Endothelial cell of umbilical vein (primary cell): ENCODE data around the gene CNTNAP2. TPM values are rescaled to one million over a fixed set of nuclear protein-coding genes. Genes with fewer than 3 reads are reported as not detected.

Experiments used
- BruUV-seq: library from RNA; stranded (reverse); fragments of 400-500 nt; replicated peaks from 2 replicates; lab custom pipeline; 2021; lab: Mats Ljungman, UMichigan
- CTCF ChIA-PET: fragments of 300-600, 350-600 bp; sonication (Branson Sonifier 250); formaldehyde crosslinking; loops from one replicate; lab custom pipeline; 2021; ENCODE audit warnings: antibody characterized with exemption, inconsistent platforms; lab: Charles Lee
- POLR2A ChIA-PET: fragments of 300-600, 350-600 bp; sonication (Branson Sonifier 250); formaldehyde crosslinking; loops from one replicate; lab custom pipeline; 2021; ENCODE audit warnings: antibody characterized with exemption, inconsistent platforms; lab: Charles Lee
- DNase-seq: peaks from one replicate; pipeline ENCODE4 v3.0.0-alpha.2; 2011; ENCODE audit warnings: low read depth, low spot score
- FAIRE-seq: peaks from 2 replicates; lab custom pipeline; 2011; peaks lifted over from hg19 to GRCh38; lab: Jason Lieb, UNC
- H2AFZ ChIP-seq: 2 replicates; pipeline ENCODE4 v1.6.0; 2012; ENCODE audit warnings: low read depth, low read length, control low read depth, inconsistent platforms
- H3K27ac ChIP-seq: 2 replicates; pipeline ENCODE4 v1.5.1; 2011; ENCODE audit warnings: low read depth, mild to moderate bottlenecking, control low read depth, low read length, moderate library complexity; ENCODE audit not compliant: insufficient read depth
- H3K27me3 ChIP-seq, 2 experiments: 2 replicates each; pipeline versions ENCODE4 v1.6.0 to v1.6.1; 2011; ENCODE audit warnings: low read length in 2 of 2, mixed read lengths in 1 of 2; ENCODE audit not compliant: control insufficient read depth in 2 of 2, insufficient read depth in 2 of 2
- H3K36me3 ChIP-seq, 2 experiments: 2 replicates in 1 of 2; 3 replicates in 1 of 2; pipeline ENCODE4 v1.5.1; 2011; ENCODE audit warnings: low read length in 2 of 2, mild to moderate bottlenecking in 1 of 2, moderate library complexity in 1 of 2; ENCODE audit not compliant: control insufficient read depth in 2 of 2, insufficient read depth in 2 of 2; ENCODE audit errors: extremely low read depth in 1 of 2
- H3K4me1 ChIP-seq: 3 replicates; pipeline ENCODE4 v1.5.1; 2011; ENCODE audit warnings: mild to moderate bottlenecking, low read length; ENCODE audit not compliant: control insufficient read depth, insufficient read depth; ENCODE audit errors: extremely low read depth
- H3K4me2 ChIP-seq: 2 replicates; pipeline ENCODE4 v1.6.1; 2011; ENCODE audit warnings: low read length, control low read depth, mixed read lengths; ENCODE audit not compliant: insufficient read depth
- H3K4me3 ChIP-seq, 3 experiments: fragments of 200-600 bp in 1 of 3; sonication (generic), shearing (Covaris generic) in 1 of 3; replicated peaks in 1 of 3; 2 replicates each; pipeline ENCODE4 v1.5.1; 2011 to 2016; ENCODE audit warnings: control low read depth in 3 of 3, low read length in 3 of 3, mild to moderate bottlenecking in 2 of 3, inconsistent platforms in 1 of 3, low read depth in 1 of 3, moderate library complexity in 1 of 3; ENCODE audit not compliant: insufficient read depth in 1 of 3
- H3K79me2 ChIP-seq: 2 replicates; pipeline ENCODE4 v1.6.0; 2012; ENCODE audit warnings: low read length, inconsistent platforms; ENCODE audit not compliant: control insufficient read depth, insufficient read depth
- H3K9ac ChIP-seq: replicated peaks from 2 replicates; pipeline ENCODE3; 2011; ENCODE audit warnings: low read length, control low read depth; ENCODE audit not compliant: insufficient read depth; ENCODE audit errors: extremely low read depth
- H3K9me1 ChIP-seq: replicated peaks from 3 replicates; pipeline ENCODE4 v1.6.0; 2011; ENCODE audit warnings: mild to moderate bottlenecking, low read length; ENCODE audit not compliant: control insufficient read depth, insufficient read depth; ENCODE audit errors: extremely low read depth
- H3K9me3 ChIP-seq: replicated peaks from 2 replicates; pipeline ENCODE4 v1.5.1; 2012; ENCODE audit warnings: low read length, inconsistent platforms; ENCODE audit not compliant: control insufficient read depth, insufficient read depth
- H4K20me1 ChIP-seq: replicated peaks from 2 replicates; pipeline ENCODE3; 2011; ENCODE audit warnings: mild to moderate bottlenecking, low read length; ENCODE audit not compliant: control insufficient read depth, insufficient read depth; ENCODE audit errors: extremely low read depth
- CTCF ChIP-seq, 2 donors: IDR thresholded peaks; 1 replicate in 1 of 2; 2 replicates in 1 of 2; pipeline ENCODE4 v1.5.1; 2011; ENCODE audit warnings: low read length in 2 of 2, mild to moderate bottlenecking in 2 of 2, moderate library complexity in 2 of 2, control low read depth in 1 of 2, inconsistent platforms in 1 of 2, low read depth in 1 of 2; ENCODE audit not compliant: insufficient read depth in 1 of 2; ENCODE audit errors: extremely low read depth in 1 of 2
- EZH2 ChIP-seq: IDR thresholded peaks from 2 replicates; pipeline ENCODE4 v1.6.1; 2012; ENCODE audit warnings: borderline replicate concordance, low read depth, mild to moderate bottlenecking, moderate library complexity, low read length, inconsistent platforms; ENCODE audit not compliant: severe bottlenecking
- FOS ChIP-seq: IDR thresholded peaks from 2 replicates; pipeline ENCODE4 v1.6.1; 2011; ENCODE audit warnings: mild to moderate bottlenecking, low read length, moderate library complexity, borderline replicate concordance; ENCODE audit not compliant: insufficient read depth
- GATA2 ChIP-seq: IDR thresholded peaks from 2 replicates; pipeline ENCODE4 v1.7.0; 2011; ENCODE audit warnings: low read depth, mild to moderate bottlenecking, moderate library complexity, mixed read lengths, low read length; ENCODE audit not compliant: insufficient read length, insufficient read depth
- JUN ChIP-seq: IDR thresholded peaks from 2 replicates; pipeline ENCODE4 v1.6.1; 2011; ENCODE audit warnings: borderline replicate concordance, low read depth; ENCODE audit not compliant: insufficient read length, insufficient read depth
- MAX ChIP-seq: IDR thresholded peaks from 2 replicates; pipeline ENCODE4 v1.6.1; 2011; ENCODE audit not compliant: insufficient read depth, insufficient read length
- MYC ChIP-seq: IDR thresholded peaks from one replicate; pipeline ENCODE4 v1.6.1; 2011; ENCODE audit warnings: mild to moderate bottlenecking, low read depth, low read length
- POLR2A ChIP-seq: IDR thresholded peaks from 2 replicates; pipeline ENCODE4 v1.6.1; 2012; ENCODE audit warnings: low read depth, mild to moderate bottlenecking, control low read depth, low read length
- POLR2AphosphoS5 ChIP-seq: IDR thresholded peaks from 2 replicates; pipeline ENCODE4 v1.6.1; 2012; ENCODE audit warnings: low read depth, mild to moderate bottlenecking, control low read depth, low read length, moderate library complexity; ENCODE audit not compliant: insufficient read depth
- dilution Hi-C: fragments of 300-500 bp; cut with MboI; formaldehyde crosslinking; loops from one replicate; pipeline ENCODE4 v1.15.0; 2019; ENCODE audit warnings: low sequenced_read_pairs; ENCODE audit not compliant: extremely low pct_ligation_motif_present
- intact Hi-C: fragments of 100-400 bp; cut with micrococcal nuclease; formaldehyde crosslinking; loops from one replicate; pipeline ENCODE4 v1.10.0; 2022
- polyA plus RNA-seq, 4 experiments: library from polyadenylated mRNA; depleted of rRNA in 3 of 4; stranded (reverse) in 3 of 4; unstranded in 1 of 4; fragments of >200 nt; gene quantifications; 2 replicates each; pipeline versions ENCODE4 v1.2.1 to v1.2.3, GENCODE V29; 2011 to 2012; ENCODE audit warnings: missing spikeins in 1 of 4
- total RNA-seq: library from RNA; stranded (reverse); gene quantifications from 2 replicates; pipeline ENCODE4 v1.2.3, GENCODE V29; 2021

CNTNAP2 gene
- total and polyA plus RNA-seq, 2 donors (not counting 3 experiments of a cell fraction or from before 2014, with no cell fraction given), result not detected

- H3K9ac ChIP-seq, result no peak overlapping the region
- FAIRE-seq, result no peak
- no peak for TF ChIP-seq POLR2A
- TF ChIP-seq MAX, result no peak
- TF ChIP-seq CTCF (IDR thresholded peaks at IDR 0.05; ENCODE audit: extremely low read depth in 1 of 2, insufficient read depth in 1 of 2, low read depth in 1 of 2, low read length in 2 of 2), result no peak
- TF ChIP-seq EZH2, result no peak
- no peaks in the 10 kb centered on the region for H3K4me1 ChIP-seq
- no peak for DNase-seq
- no peaks in the 10 kb centered on the region for H3K36me3 ChIP-seq
- intact Hi-C loops (no loop called here), dilution Hi-C loops (no loop called here)
- no TSS peak for BruUV-seq
- no peaks in the 10 kb centered on the region for H3K27me3 ChIP-seq
- H3K4me2 ChIP-seq, result no peak overlapping the region
- no peak overlapping the region for H3K27ac ChIP-seq
- H2AFZ ChIP-seq, result no peak overlapping the region
- H4K20me1 ChIP-seq, result no peaks in the 10 kb centered on the region
- POLR2A ChIA-PET, result no interaction called here
- no peak overlapping the region for H3K4me3 ChIP-seq
- H3K9me3 ChIP-seq, result no peaks in the 10 kb centered on the region
- CTCF ChIA-PET, result no interaction called here
- H3K9me1 ChIP-seq, result no peaks in the 10 kb centered on the region
- no peaks in the 10 kb centered on the region for H3K79me2 ChIP-seq
These were observed 2285.6 kb downstream of the CNTNAP2 start for GRCh38 chr7:148402159-148402558.

GRCh38 chr7:148403466-148403993 lies 2286.9 kb downstream of the CNTNAP2 start:
- H3K9ac ChIP-seq, result no peak overlapping the region
- H3K79me2 ChIP-seq, result no peaks in the 10 kb centered on the region
- no TSS peak for BruUV-seq
- DNase-seq, result no peak
- H4K20me1 ChIP-seq, result no peaks in the 10 kb centered on the region
- ChIA-PET CTCF (no interaction called here), POLR2A (no interaction called here)
- dilution Hi-C loops, result no loop called here
- H3K9me3 ChIP-seq, result no peaks in the 10 kb centered on the region
- no peak overlapping the region for H3K27ac ChIP-seq
- no peak overlapping the region for H3K4me2 ChIP-seq
- no peaks in the 10 kb centered on the region for H3K27me3 ChIP-seq
- no peaks in the 10 kb centered on the region for H3K9me1 ChIP-seq
- no peak overlapping the region for H3K4me3 ChIP-seq
- TF ChIP-seq POLR2AphosphoS5 (no peak), MYC (no peak), EZH2 (no peak), JUN (no peak), FOS (no peak), CTCF (IDR thresholded peaks at IDR 0.05; ENCODE audit: extremely low read depth in 1 of 2, insufficient read depth in 1 of 2, low read depth in 1 of 2, low read length in 2 of 2) (no peak), MAX (no peak), GATA2 (no peak), POLR2A (no peak)
- H3K36me3 ChIP-seq, result no peaks in the 10 kb centered on the region
- H2AFZ ChIP-seq, result no peak overlapping the region
- FAIRE-seq, result no peak
- intact Hi-C loops, result no loop called here
- H3K4me1 ChIP-seq, result no peaks in the 10 kb centered on the region
